HuH-7 (cell line): ENCODE measurements around the gene LRRC8D.

Experiments used
- DNase-seq: peaks from one replicate; pipeline ENCODE4 v3.0.0; 2011; ENCODE audit warnings: low spot score

The LRRC8D gene

DNA sequence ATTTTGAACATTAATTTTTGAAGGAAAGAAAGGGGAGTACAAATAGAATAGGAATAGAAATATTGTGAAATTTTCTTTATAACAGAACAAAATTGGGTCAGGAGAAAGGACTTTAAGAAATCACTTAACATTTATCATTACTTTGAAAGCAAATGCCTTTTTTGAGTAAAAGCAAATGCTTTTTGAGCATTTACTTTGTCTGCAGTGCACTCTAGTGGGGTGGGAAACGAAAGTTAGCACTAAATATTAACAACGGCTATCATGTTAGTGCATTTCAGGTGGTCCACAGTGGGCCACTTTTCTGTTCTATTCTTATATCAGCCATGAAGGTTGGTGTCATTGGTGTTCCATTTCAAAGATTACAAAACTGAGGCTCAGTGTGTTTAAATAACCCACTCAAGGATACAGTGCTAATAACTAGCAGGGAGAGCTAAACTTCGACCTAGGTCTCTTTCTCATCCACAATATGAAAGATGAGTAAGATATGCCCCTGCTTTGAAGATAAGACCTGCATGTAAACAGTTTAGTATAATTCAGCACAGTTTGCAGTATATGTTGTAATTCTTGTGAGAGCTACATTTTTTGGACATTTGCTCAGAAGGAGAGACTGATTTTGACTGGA is 13.4 kb downstream of the LRRC8D start:
- no peak for DNase-seq

DNA sequence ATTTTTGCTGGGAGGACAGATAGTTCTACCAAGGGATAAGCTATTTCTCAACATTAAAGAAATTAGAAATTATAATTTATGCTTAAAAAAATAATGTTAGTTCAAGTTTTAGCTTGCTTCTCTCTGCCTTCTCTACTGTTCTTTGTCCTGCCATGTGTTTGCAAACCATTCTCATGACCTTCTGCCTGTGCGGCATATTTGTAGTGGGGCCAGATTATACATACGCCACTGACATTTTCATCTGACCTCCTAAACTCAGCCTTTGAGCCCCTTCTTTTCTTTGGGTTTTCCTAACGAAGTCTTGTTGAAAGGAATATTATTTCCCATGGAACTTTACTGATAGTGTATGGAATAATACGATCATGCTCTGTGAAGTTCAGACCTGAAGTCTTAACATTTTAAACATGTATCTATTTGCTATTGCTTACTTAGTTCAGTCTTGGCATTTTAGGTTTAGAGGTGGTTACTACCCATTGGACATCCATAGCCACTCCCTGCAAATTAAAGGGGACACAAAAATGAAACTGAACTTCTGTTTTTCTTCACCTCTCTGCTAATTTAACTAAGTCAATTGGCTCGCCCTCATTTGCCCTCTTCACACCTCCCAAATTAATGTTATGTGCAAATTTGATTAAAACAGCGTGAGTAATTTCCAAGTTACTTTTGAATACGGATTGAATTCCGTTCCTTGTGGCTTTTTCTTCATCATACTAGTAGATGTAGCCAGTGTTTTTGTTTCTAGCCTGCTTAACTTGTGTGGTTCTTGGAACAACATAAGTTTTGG is 15.6 kb downstream of the LRRC8D start:
- no peak for DNase-seq

DNA sequence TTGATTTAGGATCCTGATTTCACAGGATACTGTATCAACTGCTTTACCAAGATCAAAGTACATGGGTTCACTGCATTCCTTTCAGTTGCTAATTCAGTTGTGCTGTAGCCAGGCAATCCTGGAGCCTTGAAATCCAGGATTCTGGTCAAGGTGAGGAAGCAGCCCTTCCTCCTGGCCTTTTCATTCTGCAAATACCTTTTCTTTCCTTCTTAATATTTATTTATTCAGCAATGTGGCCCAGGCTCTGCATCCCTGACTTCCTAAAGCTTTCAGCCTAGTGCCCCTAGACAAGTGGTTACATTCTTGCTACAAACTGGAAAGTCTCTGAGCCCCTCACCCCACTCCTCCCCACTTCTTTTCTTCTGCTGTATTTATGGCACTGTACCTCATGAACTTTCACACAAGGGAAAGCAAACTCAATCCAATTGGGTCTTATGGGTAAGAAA is 16.2 kb downstream of the LRRC8D start:
- peak; percentile 53 for DNase-seq

DNA sequence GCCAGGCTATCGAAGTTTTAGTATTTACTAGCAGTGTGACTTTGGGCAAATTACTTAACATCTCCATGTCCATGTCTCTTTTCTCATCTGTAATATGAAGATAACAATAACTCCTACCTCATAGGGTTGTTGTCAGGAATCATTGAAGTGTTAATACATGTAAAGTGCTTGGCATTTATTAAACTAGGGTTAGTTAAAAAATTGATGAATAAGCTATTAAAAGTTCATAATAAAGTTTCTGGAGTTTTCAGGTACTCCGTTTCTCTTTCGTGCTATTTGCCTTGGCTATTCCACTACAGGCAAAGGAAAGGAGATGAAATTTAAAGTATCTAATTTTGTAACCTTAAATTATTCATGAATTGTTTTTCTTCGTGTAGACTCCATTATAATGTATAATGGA is 16.7 kb downstream of the LRRC8D start:
- no peak for DNase-seq

DNA sequence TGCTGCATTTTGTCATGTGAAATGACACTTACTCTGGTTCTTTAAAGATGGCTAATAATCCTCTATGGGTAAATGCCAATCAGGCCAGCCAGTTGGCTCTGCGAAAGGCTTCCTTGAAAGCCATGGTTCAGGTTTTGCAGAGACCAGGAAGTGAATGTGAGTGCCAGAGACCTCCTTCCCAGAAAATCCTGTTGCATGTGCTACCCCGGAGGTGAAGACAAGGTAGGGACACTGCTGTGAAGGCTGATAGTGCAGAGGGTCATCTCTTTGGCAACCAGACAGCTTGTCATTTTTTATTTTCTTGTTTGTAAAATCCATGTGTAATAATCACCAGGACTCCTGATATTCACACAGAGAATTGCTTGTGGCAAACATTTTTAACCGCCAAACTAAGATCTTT is 18.7 kb downstream of the LRRC8D start:
- DNase-seq: no peak

DNA sequence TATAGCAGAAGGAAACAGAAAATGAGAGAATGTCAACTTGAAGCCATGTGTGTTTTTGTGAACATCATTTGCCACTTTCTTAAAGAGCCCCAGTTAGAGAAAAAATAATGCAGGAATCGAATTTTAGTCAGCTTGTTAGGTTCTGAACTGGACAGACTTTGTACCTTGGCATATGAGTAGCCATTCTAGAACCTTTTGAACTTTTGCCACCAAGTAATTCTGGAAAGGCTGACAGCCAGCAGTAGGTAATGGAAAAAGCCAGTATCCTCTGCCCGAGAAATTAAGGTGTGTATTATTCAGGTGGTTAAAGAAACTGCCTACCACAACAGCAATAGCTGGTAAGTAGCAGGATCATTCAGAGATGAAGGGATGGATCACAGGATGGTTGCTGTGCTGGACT is 20.7 kb downstream of the LRRC8D start:
- no peak for DNase-seq

DNA sequence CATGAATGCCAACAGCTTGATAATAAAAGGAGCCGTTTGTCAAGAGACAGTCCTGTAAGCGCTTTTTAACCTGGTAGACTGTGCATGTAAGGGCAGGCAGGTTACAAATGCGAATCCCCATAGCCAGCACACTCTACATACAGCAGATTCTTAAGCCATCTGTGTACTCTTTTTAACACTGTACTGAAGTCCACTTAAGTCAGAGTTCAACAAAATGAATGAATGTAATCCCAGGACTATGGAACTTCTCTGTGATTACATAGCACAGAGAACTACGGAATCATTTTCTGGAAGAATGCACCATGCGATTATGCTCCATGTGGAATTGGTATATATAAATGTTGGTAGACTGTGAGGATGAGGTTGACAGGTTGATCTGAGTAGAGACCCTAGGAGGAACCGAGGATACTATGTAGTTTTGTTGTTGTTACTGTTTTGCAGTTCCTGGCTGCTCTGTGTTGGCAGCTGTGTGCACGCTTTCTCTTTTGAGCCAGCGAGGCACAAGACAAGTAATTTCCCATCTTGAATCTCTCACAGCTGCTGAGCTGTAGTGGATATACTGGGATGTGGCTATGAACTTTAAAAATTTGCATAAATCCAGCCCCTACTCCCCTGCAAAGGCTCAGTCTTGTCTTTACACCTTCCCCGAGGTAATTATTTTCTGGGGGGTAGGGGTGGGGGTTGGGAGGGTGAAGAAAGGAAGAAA is 21.9 kb downstream of the LRRC8D start:
- no peak for DNase-seq

DNA sequence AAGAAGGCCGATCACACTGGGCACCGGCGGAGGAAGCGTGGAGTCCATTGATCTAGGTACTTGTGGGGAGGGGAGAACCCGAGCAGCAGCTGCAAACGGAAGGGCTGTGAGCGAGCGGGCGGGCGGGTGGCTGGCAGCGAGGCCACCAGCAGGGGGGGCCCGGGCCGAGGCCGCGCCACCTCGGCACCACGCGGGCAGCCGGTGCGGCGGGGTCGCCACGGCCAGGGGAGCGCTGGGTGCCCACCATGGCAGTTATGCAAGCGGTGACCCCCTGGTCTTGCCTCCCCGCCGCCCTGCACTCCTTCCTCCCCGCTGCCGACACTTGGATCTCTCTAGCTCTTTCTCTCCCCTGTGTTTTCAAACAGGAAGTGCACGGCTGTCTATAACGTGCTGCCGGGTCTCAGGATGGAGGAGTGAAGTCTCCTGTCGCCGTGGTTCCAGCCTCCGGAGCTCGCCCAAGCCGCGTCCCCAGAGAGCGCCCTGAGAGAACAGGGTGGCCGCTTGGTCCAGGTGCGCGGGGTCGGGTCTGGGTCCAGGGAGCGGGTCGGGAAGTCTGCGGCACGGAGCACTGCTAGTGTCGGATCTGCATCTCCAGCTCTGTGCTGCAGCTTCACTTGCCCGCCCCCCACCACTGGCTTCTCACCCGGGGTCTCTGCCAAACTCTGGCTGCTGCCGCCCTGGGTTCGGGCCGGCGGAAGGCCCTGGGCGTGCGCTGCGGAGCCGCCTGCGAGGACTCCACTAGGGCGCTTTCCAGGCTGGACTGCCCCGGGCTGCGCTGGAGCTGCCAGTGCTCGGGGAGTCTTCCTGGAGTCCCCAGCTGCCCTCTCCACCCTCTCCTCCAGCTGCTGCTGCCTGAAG is 22.7 kb downstream of the LRRC8D start:
- no peak for DNase-seq

DNA sequence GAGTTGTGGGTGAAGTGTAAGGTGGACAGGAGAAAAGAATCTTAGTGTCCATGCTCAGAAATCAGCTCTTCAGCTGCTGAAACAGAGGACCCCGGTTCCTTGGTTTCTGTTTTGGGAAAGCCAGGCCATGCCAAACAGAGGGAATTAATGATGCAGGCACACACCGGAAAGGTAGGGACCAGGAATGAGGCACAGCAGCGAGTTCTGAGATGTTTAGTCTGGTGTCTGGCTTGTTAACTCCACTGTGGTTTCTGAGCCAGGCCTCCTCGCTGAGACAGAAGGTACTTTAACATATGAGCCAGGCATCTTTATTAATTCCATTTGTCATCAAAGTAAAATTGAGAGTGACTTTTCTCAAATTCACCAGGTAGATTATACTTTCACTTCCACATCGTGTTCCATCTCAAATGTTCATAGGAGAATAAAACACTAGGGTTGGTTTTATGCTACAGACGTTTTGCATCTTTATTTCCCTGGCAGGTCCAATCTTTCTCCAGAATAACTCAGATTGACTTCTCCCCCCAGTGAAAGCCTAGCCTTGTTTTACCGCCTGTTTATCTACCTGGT is 23.5 kb downstream of the LRRC8D start:
- DNase-seq: no peak

DNA sequence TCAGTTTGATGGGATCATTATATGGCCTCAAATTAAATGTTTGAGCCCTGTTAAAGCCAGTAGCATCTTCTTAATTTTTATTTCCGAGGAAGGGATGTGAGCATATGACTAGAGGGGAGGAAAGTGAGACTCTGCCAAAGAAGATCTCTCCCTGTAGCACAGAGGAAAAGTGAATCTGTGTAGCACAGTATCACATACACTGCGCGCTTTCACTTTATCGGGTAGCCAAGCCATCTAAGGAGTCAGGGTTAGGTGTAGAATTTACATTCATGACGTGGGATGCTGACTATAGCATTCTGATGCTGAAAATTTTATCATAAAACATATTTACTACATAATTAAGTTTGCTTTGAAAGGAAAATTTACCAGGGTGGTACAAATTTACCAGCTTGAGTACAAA is 24.0 kb downstream of the LRRC8D start:
- DNase-seq: no peak

DNA sequence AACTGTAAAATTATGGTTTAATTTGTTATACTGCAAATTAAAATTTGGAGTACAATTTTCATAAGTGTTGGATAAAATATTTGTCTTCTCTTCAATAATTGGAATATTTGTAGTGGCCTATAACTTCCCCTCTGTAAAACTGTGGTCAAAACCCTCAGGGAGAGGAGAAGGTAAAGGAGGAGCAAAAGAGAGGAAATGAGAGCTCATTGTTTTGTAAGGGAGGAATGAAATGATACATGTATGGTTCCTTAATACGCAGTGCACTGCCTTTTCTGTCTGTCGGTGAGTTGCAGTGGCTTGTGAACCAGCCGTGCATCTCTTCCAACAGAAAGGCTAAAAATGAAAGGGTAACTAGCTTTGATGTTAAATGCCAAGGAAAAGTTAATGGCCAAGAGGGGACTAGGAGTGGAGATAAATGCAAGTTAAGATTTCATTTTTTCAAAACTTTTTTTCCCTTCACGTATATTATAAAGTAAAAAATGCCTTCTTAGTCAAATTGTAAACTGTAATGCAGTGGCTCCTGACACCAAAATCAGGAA is 26.4 kb downstream of the LRRC8D start:
- DNase-seq: no peak

DNA sequence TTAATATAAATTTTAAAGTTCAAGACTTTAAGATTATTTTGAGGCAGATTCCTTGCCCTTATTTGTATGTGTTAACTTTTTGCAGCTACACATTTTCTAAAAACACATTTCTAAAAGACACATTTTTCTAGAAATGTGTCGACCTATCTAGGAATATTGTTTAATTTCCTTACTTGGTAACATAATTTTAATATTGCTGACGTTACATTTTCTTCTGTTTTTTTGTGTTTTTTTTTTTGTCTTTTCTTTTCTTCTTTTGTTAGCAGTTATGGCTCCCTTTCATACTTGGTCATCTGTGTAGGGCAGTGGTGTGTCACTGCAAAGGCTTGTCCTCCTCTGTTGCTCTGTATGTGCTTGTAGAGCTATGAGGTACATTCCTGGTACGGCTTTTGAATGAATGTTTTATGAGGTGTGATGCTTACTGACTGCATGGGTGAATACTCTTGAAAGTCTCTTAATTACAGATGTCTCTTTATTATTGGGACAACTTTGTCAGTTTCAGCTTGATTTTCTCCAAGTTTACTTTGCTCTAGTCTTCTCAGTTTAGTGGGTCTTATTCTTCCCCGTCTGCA is 30.1 kb downstream of the LRRC8D start:
- DNase-seq: no peak

DNA sequence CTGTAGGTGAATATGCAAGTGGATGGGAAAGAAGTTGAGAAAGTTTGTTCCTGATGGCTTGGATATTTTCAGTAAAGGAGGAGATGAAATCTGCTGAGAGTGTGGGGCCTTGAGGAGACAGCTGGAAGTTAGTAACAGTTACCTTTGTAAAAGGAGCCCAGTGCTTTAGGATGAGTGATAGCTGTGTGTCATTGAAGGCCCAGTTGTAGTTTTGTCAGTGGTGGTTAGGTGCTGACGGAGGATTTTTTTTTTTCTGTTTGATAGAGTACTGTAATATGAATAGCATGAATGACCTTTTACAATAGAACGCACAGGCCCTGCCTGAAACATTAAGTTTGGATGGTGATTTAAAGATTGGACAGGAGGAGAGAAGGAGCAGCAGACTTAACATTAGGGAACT is 33.3 kb downstream of the LRRC8D start:
- no peak for DNase-seq

DNA sequence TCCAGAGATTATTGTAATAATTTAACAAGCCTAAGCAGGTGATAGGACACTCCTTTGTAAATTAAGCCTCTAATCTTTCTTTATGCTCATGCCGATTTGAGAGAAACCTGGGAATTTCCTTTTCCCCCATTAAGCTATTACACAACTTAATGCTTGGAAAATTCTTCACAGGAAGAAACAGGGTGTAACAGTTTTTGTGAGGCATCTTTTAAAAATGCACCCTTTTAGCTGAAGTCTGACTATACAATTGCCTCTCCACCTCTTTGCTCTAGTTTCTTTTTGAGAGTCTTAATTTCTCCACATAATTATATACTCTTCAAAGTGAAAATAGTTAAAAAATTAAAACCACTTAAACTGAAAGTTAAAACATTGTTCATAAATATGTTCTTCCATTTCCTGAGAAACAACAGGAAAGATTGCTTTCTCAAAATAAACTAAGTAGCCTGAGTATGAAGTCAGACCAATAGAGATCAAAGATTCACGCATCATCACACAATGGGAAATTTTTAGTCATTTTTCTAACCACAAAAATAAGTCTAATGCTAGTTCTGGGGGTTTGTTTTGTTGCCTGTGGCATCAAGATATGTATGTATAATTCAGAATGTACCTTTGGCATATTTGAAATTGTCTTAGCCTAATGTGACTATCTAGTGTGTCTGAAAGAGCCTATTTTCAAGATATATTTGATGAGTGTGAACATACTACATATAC is 34.7 kb downstream of the LRRC8D start:
- no peak for DNase-seq

DNA sequence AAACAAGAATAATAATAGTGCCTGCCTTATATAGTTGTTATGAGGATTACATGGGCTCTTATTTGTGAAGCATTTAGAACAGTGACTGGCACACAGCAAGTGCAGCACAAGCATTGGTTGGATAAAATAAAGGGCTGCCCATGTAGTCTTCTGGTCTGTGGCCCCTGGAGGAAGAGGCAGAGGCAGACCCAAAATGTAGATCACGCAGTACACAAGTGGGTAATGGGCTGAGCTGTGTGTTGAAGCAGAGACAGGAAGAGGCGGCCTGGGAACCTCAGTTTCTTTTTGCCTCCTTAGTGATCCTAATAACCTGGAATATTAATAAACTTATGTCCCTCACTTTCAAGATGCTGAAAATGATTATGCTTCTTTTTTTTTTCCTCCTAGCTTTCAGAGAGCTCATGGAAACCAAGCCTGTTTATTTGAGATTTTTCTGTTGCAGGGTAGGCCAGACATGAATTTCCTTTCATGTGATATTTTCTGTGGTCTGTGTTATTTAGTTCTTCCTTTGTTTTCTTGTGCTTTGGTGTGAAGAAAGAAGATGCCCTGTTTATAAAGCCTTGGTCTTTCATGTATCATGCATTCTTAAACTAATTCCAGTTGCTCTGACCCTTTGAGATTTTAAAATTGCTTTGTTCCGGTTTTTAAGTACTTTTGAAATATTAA is 42.5 kb downstream of the LRRC8D start:
- DNase-seq: no peak

DNA sequence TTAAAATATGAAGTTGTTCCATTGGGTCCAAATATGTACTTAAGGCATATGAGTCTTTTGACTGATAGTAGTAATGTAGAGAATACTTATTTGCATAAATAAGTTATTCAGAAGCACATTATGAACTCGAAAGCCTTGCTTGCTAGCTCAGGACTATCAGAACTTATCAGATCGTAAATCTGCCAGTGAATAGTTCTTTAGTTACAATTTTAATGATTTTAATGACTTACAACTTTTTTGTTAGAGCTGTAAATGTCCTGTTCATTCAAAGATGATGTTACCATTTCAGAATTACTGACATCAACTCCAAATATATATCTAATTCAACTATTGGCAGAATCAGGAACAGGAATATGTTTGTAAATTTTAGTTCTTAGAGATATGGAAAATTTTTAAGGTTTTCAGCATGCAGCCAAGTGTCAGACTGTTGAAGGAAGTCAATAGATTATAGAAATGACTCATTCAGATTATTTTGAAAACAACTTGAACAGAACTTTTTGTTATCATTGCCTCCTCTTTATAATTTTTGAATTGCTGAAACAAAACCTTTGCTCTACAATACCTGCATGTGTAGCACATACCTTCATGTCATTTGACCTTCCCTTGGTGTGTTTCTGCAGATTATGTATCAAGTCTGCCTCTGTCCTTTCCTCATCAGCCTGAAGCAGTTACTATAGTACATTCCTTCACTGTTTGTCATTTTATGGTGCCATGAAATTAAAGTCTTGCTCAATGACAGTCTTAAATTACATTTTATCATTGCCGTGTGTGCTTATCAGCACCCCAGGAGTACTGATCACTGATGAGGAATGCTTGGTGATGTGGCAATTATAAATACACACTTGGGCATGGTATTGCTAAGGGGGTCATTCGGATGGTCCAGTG is 44.9 kb downstream of the LRRC8D start:
- no peak for DNase-seq

DNA sequence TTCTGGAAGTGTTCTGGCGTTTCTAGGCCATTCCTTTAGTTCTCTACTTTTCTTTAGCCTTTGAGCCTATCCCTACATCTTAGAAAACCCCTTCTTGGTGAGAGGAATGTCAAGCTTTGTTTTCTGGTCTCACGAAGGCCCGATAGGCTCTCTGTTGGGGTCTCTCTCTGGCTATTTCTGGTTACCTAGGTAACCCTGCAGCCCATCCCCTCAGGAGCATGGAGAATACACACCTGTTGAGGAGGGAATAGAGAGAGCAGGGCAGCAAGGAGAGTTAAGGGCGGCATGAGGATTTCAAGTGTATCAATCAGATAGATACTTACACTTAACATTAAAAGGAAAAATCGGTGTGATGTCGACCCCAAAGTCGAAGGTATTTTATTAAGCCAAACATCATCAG is 45.7 kb downstream of the LRRC8D start:
- no peak for DNase-seq

DNA sequence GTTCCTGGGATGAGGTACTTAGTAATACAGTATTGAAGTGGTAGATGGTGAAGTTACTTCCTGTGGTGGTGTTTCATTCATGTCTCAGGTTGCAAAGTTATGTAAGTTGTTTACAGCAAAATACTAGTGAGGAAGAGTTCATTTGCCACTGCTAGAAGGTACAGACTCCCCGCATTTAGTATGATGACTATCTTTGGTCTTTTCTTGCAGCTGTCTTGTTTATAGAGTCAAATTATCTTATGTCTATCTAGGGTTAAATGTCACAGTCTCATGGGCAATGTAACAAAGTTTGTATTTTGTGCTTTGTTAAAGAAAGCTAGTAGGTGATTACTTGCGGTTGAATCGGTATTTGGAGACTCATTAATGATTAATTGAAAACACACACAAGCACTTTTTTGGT is 50.2 kb downstream of the LRRC8D start:
- DNase-seq: no peak
